ENCODE measurements around the gene DOCK3.
"Not testable (repeated sequence)": the region's sequence is repeated elsewhere in the genome, so short reads cannot be mapped to it uniquely, and the experiment has no call there.

The DOCK3 gene

GRCh38 chr3:51384726-51385473, 710.2 kb downstream of the DOCK3 start, which contains the start of gene MANF:
TSS of gene MANF (plus strand) at chr3:51385291. CDS start at chr3:51385343, 52 bp downstream.
- peak; percentile 90 to 96 for DNase-seq (ENCODE audit: low read depth in 2 of 2)

- no peak for DNase-seq (ENCODE audit: low read depth in 2 of 2)
These were observed 710.9 kb downstream of the DOCK3 start for GRCh38 chr3:51385621-51386091.

- no peak for DNase-seq (ENCODE audit: low read depth in 2 of 2)
These were observed 711.6 kb downstream of the DOCK3 start for GRCh38 chr3:51386159-51386851.

GRCh38 chr3:51386852-51387229, 712.1 kb downstream of the DOCK3 start:
- DNase-seq (ENCODE audit: low read depth in 2 of 2), result no peak

- not testable (repeated sequence) for DNase-seq (ENCODE audit: low read depth in 2 of 2)
These were observed 712.6 kb downstream of the DOCK3 start for GRCh38 chr3:51387281-51387680.

- DNase-seq (ENCODE audit: low read depth in 2 of 2), result no peak
These were observed 713.7 kb downstream of the DOCK3 start for GRCh38 chr3:51388286-51389029.

GRCh38 chr3:51389423-51390183, 714.9 kb downstream of the DOCK3 start:
- peak; percentile 34 to 47 for DNase-seq (ENCODE audit: low read depth in 2 of 2)

GRCh38 chr3:51390246-51391074, 715.7 kb downstream of the DOCK3 start:
- no peak for DNase-seq (ENCODE audit: low read depth in 2 of 2)

- peak; percentile 94 to 97 for DNase-seq (ENCODE audit: low read depth in 2 of 2)
These were observed 716.4 kb downstream of the DOCK3 start, which contains the start of gene RBM15B for GRCh38 chr3:51391075-51391565. TSS of gene RBM15B (plus strand) at chr3:51391285. CDS start at chr3:51391400, 115 bp downstream.

- peak in 1 of 2 donors; percentile 27 for DNase-seq (ENCODE audit: low read depth in 2 of 2)
These were observed 717.0 kb downstream of the DOCK3 start for GRCh38 chr3:51391566-51392354.

- DNase-seq (ENCODE audit: low read depth in 2 of 2), result no peak
These were observed 717.8 kb downstream of the DOCK3 start for GRCh38 chr3:51392355-51393133.

GRCh38 chr3:51393134-51393495, 718.4 kb downstream of the DOCK3 start:
- DNase-seq (ENCODE audit: low read depth in 2 of 2), result no peak

GRCh38 chr3:51393564-51393963, 718.8 kb downstream of the DOCK3 start:
- no peak for DNase-seq (ENCODE audit: low read depth in 2 of 2)

- no peak for DNase-seq (ENCODE audit: low read depth in 2 of 2)
These were observed 719.8 kb downstream of the DOCK3 start for GRCh38 chr3:51394541-51394940.

GRCh38 chr3:51395493-51396213, 720.9 kb downstream of the DOCK3 start:
- DNase-seq (ENCODE audit: low read depth in 2 of 2), result no peak

GRCh38 chr3:51396401-51396800, 721.7 kb downstream of the DOCK3 start:
- no peak for DNase-seq (ENCODE audit: low read depth in 2 of 2)

- DNase-seq (ENCODE audit: low read depth in 2 of 2), result no peak
These were observed 722.7 kb downstream of the DOCK3 start for GRCh38 chr3:51397392-51397791.

Data from stimulated activated CD4-positive, alpha-beta T cell treated with anti-CD3 and anti-CD28 coated beads, Interleukin-4, amount 100 ng/mL, for 48 hours (primary cell).